SW480 (cell line): ENCODE results near the gene NR2F1-AS1.
"Not testable (repeated sequence)": the region's sequence is repeated elsewhere in the genome, so short reads cannot be mapped to it uniquely, and the experiment has no call there.

Source experiments
- DNase-seq: peaks from one replicate; pipeline ENCODE4 v3.0.0-alpha.2; 2016; ENCODE audit warnings: low spot score

Gene NR2F1-AS1

DNA sequence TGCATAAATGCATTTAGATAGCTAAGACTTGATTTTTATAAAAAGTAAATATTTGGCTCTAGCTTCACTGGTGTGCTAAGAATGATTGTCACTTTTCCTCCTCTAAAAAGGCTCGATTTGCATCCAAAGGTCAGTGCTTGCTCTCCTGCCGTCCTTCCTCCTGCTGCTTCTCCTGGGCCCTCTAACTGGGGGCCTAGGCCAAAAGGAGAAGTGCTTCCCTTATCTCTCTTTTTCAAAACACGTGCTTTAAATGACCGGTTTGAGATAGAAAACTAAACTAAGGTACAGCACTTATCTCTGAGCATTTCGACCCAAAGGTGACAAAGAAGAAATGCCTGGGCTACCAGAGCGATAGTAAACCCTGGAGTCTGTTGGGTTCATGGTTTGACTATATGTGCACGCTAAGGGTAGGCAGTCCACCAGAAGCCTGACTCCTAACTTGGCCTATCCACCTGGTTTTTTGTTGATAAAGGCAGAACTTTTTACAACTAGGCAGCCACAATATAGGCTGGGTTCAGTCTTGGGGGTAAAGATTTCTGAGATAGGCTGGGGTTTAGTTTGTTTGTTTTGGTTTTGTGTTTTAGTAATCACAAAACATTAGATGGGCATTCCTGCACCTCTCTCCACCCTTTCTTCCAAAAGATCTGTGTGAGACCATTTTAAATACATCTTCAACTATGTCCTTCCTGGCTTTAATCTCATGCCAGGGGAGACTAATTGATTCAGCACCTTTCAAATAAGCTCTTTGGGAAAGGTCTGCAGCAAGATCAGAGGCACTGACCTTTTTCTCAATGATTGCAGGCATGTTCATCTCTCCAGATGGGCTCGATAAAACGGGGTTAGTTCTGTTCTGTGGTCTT lies 3.8 kb downstream of the NR2F1-AS1 start:
- DNase-seq: no peak

DNA sequence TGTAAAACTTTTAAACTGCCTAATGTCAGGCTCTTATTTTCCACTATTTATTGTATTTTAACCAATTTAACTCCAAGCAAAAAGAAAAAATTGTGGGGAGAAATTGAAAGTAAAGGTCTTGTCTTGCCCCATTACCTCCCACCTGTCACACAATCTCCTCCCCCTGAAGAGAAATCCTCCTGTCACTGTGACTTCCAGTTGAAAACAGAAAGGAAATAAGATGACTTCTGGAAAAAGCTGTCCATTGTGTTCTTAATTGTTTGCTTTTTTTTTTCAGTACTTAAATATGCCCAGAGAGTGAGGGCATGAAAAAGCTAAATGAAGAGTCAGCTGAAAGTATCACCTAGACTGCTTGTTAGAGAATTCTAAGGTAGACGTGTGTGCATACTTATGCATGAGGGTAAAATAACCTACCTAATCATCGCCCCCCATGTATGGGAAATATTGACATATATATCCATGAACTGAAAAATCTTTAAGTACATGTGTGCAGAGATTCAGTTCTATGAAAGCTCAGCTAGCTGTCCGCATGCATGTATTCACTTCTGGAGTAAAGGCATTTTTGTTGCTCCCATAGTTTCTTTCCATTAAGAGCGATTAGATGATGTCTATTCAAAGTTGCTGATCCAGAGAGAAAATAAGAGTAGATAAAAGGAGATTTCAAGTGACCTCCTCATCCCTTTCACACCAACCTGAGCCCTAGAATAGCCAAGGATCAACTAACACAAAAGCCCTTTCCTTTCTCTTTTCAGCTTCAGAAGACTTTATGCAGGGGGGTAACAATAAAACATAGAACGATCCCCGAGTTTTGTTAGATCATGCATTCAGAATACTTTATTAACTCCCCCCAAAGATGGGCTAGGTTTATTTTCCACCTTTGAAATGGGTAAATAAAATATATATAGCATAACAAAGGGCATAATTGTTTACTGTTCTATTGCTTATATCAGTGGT lies 5.3 kb downstream of the NR2F1-AS1 start:
- no peak for DNase-seq

GRCh38 chr5:93574491-93575305 lies 6.3 kb downstream of the NR2F1-AS1 start:
- DNase-seq: no peak

DNA sequence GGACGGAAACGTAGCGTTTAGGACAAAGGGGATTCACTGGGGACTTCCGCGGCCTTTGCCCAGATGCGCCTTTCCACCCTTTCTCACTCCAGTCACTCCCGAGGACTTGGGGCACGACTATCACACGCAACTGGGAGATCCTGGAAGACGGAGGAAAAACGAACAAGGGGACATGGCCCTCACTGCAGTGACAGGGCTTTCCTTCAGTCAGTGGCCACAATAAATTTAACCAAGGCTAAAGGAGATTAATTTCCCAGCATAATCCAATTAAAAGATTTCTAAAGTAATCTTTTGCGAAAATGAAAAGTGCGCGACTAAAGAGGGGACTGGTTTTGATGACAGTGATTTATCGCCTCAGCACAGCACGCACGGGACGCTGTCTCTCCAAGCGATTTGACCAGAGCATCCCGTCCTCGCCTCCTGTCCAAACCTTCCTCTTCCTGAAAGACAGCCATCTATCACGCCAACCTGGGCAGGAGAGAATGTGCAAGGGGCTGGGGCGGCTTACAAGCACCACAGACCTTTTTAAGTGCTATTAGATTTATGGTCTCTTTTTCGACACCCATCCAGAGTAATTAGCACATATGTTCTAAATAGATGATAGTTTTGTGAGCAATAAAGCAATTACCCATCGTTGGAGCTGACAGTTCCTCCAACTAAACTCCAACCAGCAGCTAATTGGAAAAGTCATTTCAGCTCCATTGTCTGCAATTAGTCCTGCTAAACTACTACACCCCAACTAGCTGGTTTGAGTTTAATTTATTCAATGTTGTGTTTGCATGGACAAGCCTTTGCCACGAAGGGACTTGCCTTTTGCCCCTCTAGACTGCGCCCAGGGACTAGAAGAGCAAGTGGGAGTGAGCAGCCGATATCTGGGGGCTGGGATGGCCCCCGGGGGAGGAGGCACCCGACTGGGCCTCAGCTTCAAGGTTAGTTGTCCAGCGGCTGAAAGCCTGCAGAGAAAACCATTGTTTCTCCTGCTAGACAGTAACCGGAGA lies 7.4 kb downstream of the NR2F1-AS1 start:
- no peak for DNase-seq

GRCh38 chr5:93572608-93573353 lies 8.2 kb downstream of the NR2F1-AS1 start:
- DNase-seq: no peak

DNA sequence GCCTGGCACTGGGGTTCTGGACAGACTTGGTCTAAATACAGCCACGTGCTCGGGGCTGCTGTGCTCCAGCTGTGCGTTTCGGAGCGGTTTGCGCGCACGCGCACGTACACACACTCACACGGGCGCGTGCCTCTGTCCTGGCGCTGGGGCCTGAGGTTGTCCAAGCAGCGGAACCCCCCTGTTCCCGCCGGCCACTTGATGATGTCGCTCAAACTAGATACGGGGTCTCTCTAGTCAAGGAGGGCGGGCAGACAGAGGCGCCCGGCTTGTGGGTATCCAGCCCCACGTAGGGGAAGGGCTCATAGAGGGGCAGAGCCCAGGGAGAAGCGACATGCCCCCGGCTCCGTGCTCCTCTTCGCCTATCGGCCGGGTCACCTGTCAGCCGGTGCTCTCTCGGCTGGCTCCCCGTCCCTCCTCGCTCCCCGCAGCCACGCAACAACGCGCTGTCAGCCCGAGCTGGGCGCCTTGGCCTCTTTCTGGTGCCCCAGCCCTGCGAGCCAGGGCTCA lies 8.9 kb downstream of the NR2F1-AS1 start:
- no peak for DNase-seq

GRCh38 chr5:93571114-93571949 lies 9.7 kb downstream of the NR2F1-AS1 start:
- no peak for DNase-seq

GRCh38 chr5:93570294-93571113 lies 10.5 kb downstream of the NR2F1-AS1 start:
- DNase-seq: no peak

GRCh38 chr5:93569300-93570160 lies 11.5 kb downstream of the NR2F1-AS1 start:
- no peak for DNase-seq

- DNase-seq: no peak
These were observed 13.6 kb downstream of the NR2F1-AS1 start for GRCh38 chr5:93567424-93567823.

DNA sequence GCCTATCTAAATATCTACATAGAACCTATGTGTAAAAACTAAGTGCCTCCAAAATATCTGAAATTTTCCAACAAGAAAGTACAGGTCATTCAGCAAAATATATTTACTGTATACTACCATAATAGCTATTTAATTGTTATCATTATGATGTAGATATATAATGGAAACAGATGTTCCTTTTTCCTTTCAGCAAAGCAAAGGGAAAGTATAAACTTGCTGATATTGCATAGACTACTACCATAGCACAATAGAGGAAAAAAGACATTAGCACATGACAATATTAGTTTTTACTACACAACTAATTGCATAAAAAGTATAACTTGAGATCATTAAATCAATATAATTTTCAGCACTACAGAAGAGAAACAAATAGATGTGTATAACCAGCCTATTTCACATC lies 14.9 kb downstream of the NR2F1-AS1 start:
- no peak for DNase-seq

DNA sequence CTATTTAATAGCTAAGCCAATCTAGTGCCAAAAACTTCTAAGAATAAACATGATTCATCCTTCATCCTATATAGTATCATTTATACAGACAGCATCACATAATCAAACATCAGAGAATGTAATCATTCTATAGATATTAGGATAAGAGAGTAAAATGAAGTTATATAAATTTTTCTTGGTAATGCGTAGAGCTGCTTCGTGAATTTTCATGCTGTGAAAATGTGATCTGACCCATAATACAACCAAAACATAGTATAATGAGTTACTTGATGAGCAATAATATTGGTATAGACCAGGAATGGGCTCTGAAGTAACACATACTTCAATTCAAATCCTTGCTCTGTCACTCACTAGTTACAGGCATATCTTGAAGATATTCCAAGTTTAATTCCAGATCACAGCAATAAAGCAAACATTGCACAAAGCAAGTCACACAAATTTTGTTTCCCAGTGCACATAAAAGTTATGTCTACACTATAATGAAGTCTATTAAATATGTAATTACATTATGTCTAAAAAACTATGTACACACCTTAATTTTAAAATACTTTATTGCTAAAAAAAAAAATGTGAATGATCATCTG lies 23.9 kb downstream of the NR2F1-AS1 start:
- no peak for DNase-seq

DNA sequence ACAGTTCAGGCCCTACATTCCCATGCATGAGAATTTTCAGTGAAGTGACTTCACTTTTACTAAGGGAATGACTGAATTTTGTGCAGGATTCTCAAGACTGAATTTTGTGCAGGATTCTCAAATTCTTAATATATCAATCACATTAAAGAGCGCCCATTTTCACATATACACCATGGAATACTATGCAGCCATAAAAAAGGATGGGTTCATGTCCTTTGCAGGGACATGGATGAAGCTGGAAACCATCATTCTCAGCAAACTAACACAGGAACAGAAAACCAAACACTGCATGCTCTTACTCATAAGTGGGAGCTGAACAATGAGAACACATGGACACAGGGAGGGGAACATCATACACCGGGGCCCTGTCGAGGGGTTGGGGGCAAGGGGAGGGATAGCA lies 31.4 kb downstream of the NR2F1-AS1 start:
- not testable (repeated sequence) for DNase-seq

DNA sequence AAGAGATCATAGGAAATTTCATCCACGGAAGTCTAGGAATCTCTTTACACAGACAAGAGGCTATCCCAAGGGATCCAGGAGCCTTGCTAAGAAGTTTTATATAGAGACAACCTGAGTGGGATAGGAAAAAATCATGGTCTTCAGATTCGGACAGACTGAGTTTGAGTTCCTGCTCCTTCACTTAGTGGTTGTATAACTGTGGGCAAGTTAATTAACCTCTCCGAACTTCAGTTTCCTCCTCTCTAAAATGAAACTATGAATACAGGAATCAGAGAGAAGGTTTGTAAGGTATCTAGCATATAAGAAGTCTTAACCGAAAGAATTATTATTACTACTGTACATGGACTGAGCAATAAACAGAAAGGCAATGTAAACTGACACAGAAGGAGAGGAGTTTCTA lies 35.1 kb downstream of the NR2F1-AS1 start:
- no peak for DNase-seq

DNA sequence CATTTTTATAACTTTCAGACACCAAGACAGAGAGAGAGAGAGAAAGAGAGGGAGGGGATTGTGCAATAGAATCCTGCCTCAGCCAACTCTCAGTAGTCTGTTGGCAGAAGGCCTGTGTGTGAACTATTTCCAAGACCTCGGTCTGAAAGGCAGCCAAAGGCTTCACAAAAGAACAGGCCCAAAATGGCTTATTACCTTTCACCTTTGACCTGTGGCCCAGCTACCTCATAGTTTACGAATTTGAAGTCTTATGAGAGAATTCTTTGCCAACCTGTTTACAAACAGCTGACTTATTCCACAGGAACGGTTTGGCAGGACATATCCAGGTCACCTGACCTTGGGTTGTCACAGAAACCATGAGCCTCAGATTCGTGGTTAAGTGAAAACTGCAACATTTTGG lies 48.6 kb downstream of the NR2F1-AS1 start:
- no peak for DNase-seq

- DNase-seq: not testable (repeated sequence)
These were observed 59.2 kb downstream of the NR2F1-AS1 start for GRCh38 chr5:93521815-93522214.

DNA sequence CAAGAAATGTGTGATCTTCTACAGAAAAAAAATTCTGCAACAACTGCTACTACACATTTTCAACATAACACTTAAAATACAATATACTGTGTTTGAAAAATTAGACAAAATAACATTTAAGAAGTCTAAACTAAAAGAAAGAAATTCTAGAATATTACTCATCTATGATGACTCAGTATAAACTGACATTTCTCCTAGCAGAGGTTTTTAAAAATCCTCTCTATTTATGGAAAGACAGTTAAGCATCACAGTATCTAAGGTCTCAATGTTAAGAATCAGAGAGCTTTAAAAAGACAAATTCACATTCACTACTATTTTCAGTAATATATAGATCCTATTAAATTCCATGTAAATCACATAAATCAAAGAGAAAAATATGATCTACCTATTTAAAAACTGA lies 61.3 kb downstream of the NR2F1-AS1 start:
- DNase-seq: no peak
